Bronchial epithelial cell (primary cell): ENCODE data around the gene AFF1. TPM values are rescaled to one million over a fixed set of nuclear protein-coding genes. Genes with fewer than 3 reads are reported as not detected.

Experiments
- DNase-seq: peaks from one replicate; pipeline ENCODE4 v3.0.0-alpha.2; 2010; ENCODE audit warnings: low read depth
- FAIRE-seq: peaks from 2 replicates; lab custom pipeline; 2011; peaks lifted over from hg19 to GRCh38; lab: Jason Lieb, UNC
- H3K27me3 ChIP-seq: 2 replicates; pipeline ENCODE4 v1.5.1; 2011; ENCODE audit warnings: low read length; ENCODE audit not compliant: control insufficient read depth, insufficient read depth
- H3K36me3 ChIP-seq: 2 replicates; pipeline ENCODE4 v1.5.1; 2011; ENCODE audit warnings: low read length; ENCODE audit not compliant: control insufficient read depth, insufficient read depth
- H3K4me3 ChIP-seq: 2 replicates; pipeline ENCODE4 v1.5.1; 2011; ENCODE audit warnings: mild to moderate bottlenecking, low read depth, low read length, control low read depth
- CTCF ChIP-seq: IDR thresholded peaks from 2 replicates; pipeline ENCODE4 v1.5.1; 2011; ENCODE audit warnings: mild to moderate bottlenecking, moderate library complexity, low read length, control low read depth, inconsistent platforms; ENCODE audit not compliant: insufficient read depth, severe bottlenecking
- total RNA-seq: library from RNA; depleted of rRNA; stranded (reverse); fragments of >200 nt; gene quantifications from 2 replicates; pipeline ENCODE4 v1.2.1, GENCODE V29; 2014

Gene AFF1
- total RNA-seq, 1 donor from 2014 or later, result 9.2 TPM

DNA sequence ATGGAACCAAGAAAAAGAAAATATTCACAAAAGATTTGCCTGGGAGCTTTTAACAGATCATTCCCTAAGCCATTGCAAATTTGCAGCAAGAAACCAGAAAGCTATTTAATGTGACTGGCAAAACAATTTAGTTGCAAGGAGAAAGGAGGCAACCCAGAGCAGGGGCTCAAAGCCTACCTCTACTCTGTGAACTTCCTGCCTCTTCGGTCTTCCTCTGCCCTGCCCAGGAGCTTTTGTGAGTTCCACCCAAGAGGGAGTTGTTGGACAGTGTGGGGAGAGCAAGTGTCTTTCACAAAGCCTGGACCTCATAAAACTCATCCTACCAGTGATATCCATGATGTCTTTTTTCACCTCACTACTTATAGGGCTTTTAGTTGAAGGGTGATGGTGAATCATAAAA, 107.4 kb downstream of the AFF1 start:
- H3K36me3 ChIP-seq, result peaks cover 7% of the 10 kb centered on the region
- no peak overlapping the region for H3K4me3 ChIP-seq
- DNase-seq (no peak), FAIRE-seq (no peak)
- TF ChIP-seq CTCF, result no peak
- H3K27me3 ChIP-seq, result no peaks in the 10 kb centered on the region

DNA sequence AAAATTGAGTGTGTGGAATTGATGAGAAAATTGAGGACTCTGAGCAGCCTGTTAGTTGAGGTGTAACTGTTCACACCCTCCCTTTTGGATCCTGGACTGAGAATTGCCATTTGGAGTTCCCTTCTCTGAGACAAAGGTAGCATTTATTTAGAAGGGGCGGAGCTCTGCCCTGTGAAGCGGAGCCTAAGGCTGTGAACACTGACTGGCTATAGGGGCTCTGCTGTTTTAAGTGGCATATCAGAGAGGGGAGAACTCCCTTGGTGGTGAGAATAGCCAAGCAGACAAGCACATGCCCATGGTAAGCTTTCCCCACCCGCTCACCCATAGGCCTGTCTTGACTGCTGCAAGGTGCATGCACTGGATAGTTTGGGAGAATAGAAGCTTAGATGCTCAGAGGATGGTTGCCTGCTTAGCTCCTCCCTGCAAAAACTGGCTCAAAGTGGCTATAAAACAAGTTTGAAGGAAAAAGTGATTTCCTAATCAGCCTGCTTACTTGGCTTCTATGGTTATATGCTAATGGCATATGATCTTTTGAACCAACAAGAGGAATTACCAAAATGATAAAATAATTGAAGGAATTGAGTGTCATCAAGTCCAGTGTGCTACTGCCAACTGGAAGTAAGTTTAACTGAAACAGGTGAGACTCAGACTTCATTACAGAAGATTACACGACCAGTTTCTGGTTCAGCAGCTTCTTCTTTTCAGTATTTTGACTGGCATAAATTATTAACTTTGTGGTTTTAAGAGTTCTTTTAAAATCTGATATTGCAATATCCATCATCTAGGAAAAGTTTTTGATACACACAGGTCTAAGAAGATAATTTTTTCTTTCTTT, 108.4 kb downstream of the AFF1 start:
- TF ChIP-seq CTCF, result no peak
- no peak for FAIRE-seq
- H3K27me3 ChIP-seq, result no peaks in the 10 kb centered on the region

DNA sequence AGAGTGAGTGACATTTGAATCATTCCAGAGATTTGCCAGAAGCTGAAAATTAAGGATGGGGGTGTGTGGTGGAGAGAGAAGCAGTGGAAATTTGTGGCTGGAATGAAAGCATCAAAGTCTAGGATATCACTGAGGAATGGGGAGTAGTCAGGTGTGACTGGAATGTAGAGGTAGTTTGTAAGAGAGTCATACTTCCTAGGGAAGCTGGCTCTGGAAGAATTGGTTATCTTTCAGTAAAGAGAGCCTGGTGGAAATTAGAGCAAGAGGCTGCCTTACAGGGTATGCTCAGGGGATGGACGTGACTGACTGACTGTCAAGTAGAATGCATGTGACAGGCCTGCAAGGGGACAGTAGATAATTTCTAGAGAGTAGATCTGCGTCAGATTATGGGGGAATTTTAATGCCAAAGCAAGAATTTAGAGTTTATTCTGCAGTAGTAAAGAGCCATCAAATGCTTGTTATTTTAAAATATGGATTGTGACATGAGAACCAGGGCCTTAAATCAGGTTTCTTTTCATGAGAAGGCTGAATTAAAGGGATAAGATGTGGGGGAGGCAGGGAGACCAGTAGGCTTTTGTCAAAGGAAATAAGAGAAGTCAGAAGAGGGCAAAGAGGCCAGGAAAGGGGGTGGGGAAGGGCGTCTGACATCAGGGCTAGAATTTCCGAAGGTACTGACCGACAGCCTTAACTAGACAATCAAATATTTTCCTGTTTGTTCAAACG, 109.9 kb downstream of the AFF1 start:
- peaks cover 10% of the 10 kb centered on the region for H3K36me3 ChIP-seq
- H3K4me3 ChIP-seq, result no peak overlapping the region
- DNase-seq (peak; percentile 29), FAIRE-seq (no peak)
- H3K27me3 ChIP-seq, result no peaks in the 10 kb centered on the region
- TF ChIP-seq CTCF, result no peak

More for the DNA sequence above, 108.4 kb downstream of the AFF1 start:
- Histone ChIP-seq H3K4me3 (no peak overlapping the region), H3K36me3 (peaks cover 10% of the 10 kb centered on the region)
- DNase-seq, result no peak

- H3K4me3 ChIP-seq, result no peak overlapping the region
- H3K36me3 ChIP-seq, result peaks cover 10% of the 10 kb centered on the region
- DNase-seq, result no peak
- FAIRE-seq, result no peak
- H3K27me3 ChIP-seq, result no peaks in the 10 kb centered on the region
- TF ChIP-seq CTCF, result no peak
Observed at GRCh38 chr4:87045234-87045558, 110.4 kb downstream of the AFF1 start.

- no peak overlapping the region for H3K4me3 ChIP-seq
- DNase-seq (no peak), FAIRE-seq (no peak)
Observed at GRCh38 chr4:87045659-87046058, 110.8 kb downstream of the AFF1 start.

More at GRCh38 chr4:87045659-87046058, 110.8 kb downstream of the AFF1 start:
- no peak for TF ChIP-seq CTCF
- Histone ChIP-seq H3K36me3 (peaks cover 10% of the 10 kb centered on the region), H3K27me3 (no peaks in the 10 kb centered on the region)
